GM23248 (cell line): ENCODE measurements around the gene LYPLAL1.

ENCODE experiments used
- EZH2 ChIP-seq: fragments of 200-600 bp; sonication (generic); IDR thresholded peaks from 2 replicates; pipeline ENCODE4 v1.6.1; 2018; ENCODE audit warnings: antibody characterized with exemption, mild to moderate bottlenecking; ENCODE audit not compliant: insufficient read depth, poor library complexity, severe bottlenecking
- EZH2phosphoT487 ChIP-seq: fragments of 200-600 bp; sonication (generic); IDR thresholded peaks from 2 replicates; pipeline ENCODE4 v1.6.1; 2018; ENCODE audit warnings: antibody characterized with exemption, moderate library complexity, mild to moderate bottlenecking, low read depth; ENCODE audit not compliant: insufficient read depth

- no peak for TF ChIP-seq EZH2
- TF ChIP-seq EZH2phosphoT487, result no peak
Observed at GRCh38 chr1:219189952-219190351, 16.3 kb downstream of the LYPLAL1 start.
